Astrocyte (in vitro differentiated cells and primary cell): ENCODE measurements around the gene GRIN2A. TPM values are rescaled to one million over a fixed set of nuclear protein-coding genes. Genes with fewer than 3 reads are reported as not detected.

Experiments used
- DNase-seq: peaks from one replicate; pipeline ENCODE4 v3.0.0-alpha.2; 2010; ENCODE audit warnings: low read depth
- FAIRE-seq: peaks from 2 replicates; lab custom pipeline; 2011; peaks lifted over from hg19 to GRCh38; lab: Jason Lieb, UNC
- H2AFZ ChIP-seq: 2 replicates; pipeline ENCODE4 v1.6.0; 2012; ENCODE audit warnings: low read depth, low read length, inconsistent platforms
- H3K27ac ChIP-seq: 2 replicates; pipeline ENCODE4 v1.5.1; 2011; ENCODE audit warnings: low read depth, low read length, inconsistent platforms
- H3K27me3 ChIP-seq: 2 replicates; pipeline ENCODE4 v1.6.0; 2011; ENCODE audit warnings: low read length, inconsistent platforms; ENCODE audit not compliant: insufficient read depth
- H3K36me3 ChIP-seq: 2 replicates; pipeline ENCODE4 v1.5.1; 2011; ENCODE audit warnings: low read length, inconsistent platforms; ENCODE audit not compliant: insufficient read depth
- H3K4me1 ChIP-seq: 2 replicates; pipeline ENCODE4 v1.5.1; 2011; ENCODE audit warnings: low read length, inconsistent platforms; ENCODE audit not compliant: insufficient read depth
- H3K4me2 ChIP-seq: 2 replicates; pipeline ENCODE4 v1.6.0; 2012; ENCODE audit warnings: low read length, inconsistent platforms
- H3K4me3 ChIP-seq: 2 replicates; pipeline ENCODE4 v1.5.1; 2011; ENCODE audit warnings: low read depth, mild to moderate bottlenecking, low read length, inconsistent platforms; ENCODE audit not compliant: insufficient read depth
- H3K79me2 ChIP-seq: 2 replicates; pipeline ENCODE4 v1.6.0; 2012; ENCODE audit warnings: mild to moderate bottlenecking, low read length, inconsistent platforms; ENCODE audit not compliant: insufficient read depth
- H3K9ac ChIP-seq: 2 replicates; pipeline ENCODE4 v1.6.0; 2012; ENCODE audit warnings: mild to moderate bottlenecking, low read length, inconsistent platforms
- H3K9me3 ChIP-seq: 2 replicates; pipeline ENCODE4 v1.5.1; 2012; ENCODE audit warnings: low read depth, mild to moderate bottlenecking, low read length, inconsistent platforms; ENCODE audit not compliant: insufficient read depth
- H4K20me1 ChIP-seq: 2 replicates; pipeline ENCODE4 v1.6.0; 2012; ENCODE audit warnings: low read length, inconsistent platforms; ENCODE audit not compliant: insufficient read depth
- H3K27ac Mint-ChIP-seq: one replicate; pipeline ENCODE4 v1.8.0; 2021; ENCODE audit warnings: mild to moderate bottlenecking, mixed read lengths; ENCODE audit not compliant: unreplicated experiment
- H3K27me3 Mint-ChIP-seq: one replicate; pipeline ENCODE4 v1.8.0; 2021; ENCODE audit warnings: low read depth, mixed read lengths; ENCODE audit not compliant: unreplicated experiment
- H3K36me3 Mint-ChIP-seq: one replicate; pipeline ENCODE4 v1.8.0; 2021; ENCODE audit warnings: low read depth, mixed read lengths; ENCODE audit not compliant: unreplicated experiment
- H3K4me1 Mint-ChIP-seq: one replicate; pipeline ENCODE4 v1.8.0; 2021; ENCODE audit warnings: low read depth, mixed read lengths; ENCODE audit not compliant: unreplicated experiment
- H3K4me3 Mint-ChIP-seq: one replicate; pipeline ENCODE4 v1.8.0; 2021; ENCODE audit warnings: mild to moderate bottlenecking, moderate library complexity, mixed read lengths; ENCODE audit not compliant: unreplicated experiment
- H3K9me3 Mint-ChIP-seq: one replicate; pipeline ENCODE4 v1.8.0; 2021; ENCODE audit warnings: mild to moderate bottlenecking, mixed read lengths; ENCODE audit not compliant: unreplicated experiment
- EZH2 ChIP-seq: IDR thresholded peaks from 2 replicates; pipeline ENCODE4 v1.6.1; 2012; ENCODE audit warnings: mild to moderate bottlenecking, low read length, inconsistent platforms; ENCODE audit not compliant: insufficient read depth
- total RNA-seq: library from RNA; stranded (reverse); gene quantifications from 2 replicates; pipeline ENCODE4 v1.2.1, GENCODE V29; 2021
- TF ChIP-seq, protein P1 (sequence below): IDR thresholded peaks from 2 replicates; pipeline ENCODE4 v1.5.1; 2011; ENCODE audit warnings: low read depth, mild to moderate bottlenecking, inconsistent platforms, low read length, moderate library complexity; ENCODE audit not compliant: insufficient read depth

Gene GRIN2A
- total RNA-seq, 1 donor from 2014 or later = 0.68 TPM

DNA sequence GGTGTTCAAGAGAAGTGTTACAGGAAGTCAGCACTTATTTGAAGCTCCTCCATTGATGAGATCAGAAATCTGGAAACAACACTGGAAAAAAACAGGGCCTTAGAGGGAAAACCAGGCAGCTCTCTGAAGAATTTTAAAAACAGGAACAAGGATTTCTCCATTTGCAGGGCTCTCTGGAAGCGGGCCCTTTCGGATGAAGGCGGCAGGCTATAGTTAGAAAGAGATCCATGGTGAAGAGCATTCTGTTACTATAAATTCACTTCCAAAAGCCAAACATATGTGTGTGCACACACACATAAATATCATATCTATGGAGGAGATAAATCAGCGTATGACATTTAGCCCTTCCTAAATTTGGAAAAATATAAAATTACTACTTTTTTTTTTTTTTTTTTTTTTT lies 42.6 kb upstream of the GRIN2A start:
- peaks cover 2% of the 10 kb centered on the region for H3K9me3 Mint-ChIP-seq

DNA sequence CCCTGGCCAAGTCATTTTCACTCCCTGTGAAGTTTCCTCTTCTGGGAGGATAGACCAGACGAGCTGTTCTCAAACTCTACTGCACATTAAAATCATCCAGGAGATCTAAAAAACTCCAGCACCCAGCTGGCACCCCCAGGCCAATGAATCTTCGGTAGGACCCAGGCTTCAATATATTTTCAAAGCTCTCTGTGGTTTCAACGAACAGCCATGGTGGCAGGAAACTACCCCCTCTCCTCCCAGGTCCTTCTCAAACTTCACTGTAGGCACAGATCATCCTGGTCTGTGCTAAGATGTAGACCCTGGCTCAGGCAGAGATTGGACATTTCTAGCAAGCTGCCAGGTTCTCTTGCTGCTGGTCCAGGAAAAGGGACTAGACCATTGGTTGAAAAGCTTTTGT lies 38.7 kb upstream of the GRIN2A start:
- Mint-ChIP-seq H3K9me3 (peaks cover 2% of the 10 kb centered on the region), H3K27ac (no peak overlapping the region), H3K27me3 (peaks cover 33% of the 10 kb centered on the region), H3K4me3 (no peak overlapping the region), H3K36me3 (no peaks in the 10 kb centered on the region), H3K4me1 (no peaks in the 10 kb centered on the region)
- no peak for DNase-seq
- TF ChIP-seq, protein P1, sequence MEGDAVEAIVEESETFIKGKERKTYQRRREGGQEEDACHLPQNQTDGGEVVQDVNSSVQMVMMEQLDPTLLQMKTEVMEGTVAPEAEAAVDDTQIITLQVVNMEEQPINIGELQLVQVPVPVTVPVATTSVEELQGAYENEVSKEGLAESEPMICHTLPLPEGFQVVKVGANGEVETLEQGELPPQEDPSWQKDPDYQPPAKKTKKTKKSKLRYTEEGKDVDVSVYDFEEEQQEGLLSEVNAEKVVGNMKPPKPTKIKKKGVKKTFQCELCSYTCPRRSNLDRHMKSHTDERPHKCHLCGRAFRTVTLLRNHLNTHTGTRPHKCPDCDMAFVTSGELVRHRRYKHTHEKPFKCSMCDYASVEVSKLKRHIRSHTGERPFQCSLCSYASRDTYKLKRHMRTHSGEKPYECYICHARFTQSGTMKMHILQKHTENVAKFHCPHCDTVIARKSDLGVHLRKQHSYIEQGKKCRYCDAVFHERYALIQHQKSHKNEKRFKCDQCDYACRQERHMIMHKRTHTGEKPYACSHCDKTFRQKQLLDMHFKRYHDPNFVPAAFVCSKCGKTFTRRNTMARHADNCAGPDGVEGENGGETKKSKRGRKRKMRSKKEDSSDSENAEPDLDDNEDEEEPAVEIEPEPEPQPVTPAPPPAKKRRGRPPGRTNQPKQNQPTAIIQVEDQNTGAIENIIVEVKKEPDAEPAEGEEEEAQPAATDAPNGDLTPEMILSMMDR = no peak
- Histone ChIP-seq H3K4me1 (no peaks in the 10 kb centered on the region), H3K9me3 (no peaks in the 10 kb centered on the region), H3K27me3 (no peaks in the 10 kb centered on the region), H4K20me1 (no peaks in the 10 kb centered on the region), H3K27ac (no peak overlapping the region), H3K4me2 (no peak overlapping the region), H2AFZ (no peak overlapping the region), H3K36me3 (no peaks in the 10 kb centered on the region), H3K79me2 (no peaks in the 10 kb centered on the region), H3K9ac (no peak overlapping the region), H3K4me3 (no peak overlapping the region)
- no peak for FAIRE-seq

More for the DNA sequence above, 42.6 kb upstream of the GRIN2A start:
- Mint-ChIP-seq H3K36me3 (no peaks in the 10 kb centered on the region), H3K27me3 (peaks cover 31% of the 10 kb centered on the region), H3K4me3 (no peak overlapping the region), H3K4me1 (no peaks in the 10 kb centered on the region), H3K27ac (no peak overlapping the region)
- Histone ChIP-seq H3K4me1 (no peaks in the 10 kb centered on the region), H4K20me1 (no peaks in the 10 kb centered on the region), H2AFZ (no peak overlapping the region), H3K4me2 (no peak overlapping the region), H3K4me3 (no peak overlapping the region), H3K9ac (no peak overlapping the region), H3K36me3 (no peaks in the 10 kb centered on the region), H3K27ac (no peak overlapping the region), H3K9me3 (no peaks in the 10 kb centered on the region), H3K79me2 (no peaks in the 10 kb centered on the region), H3K27me3 (peaks cover 2% of the 10 kb centered on the region)
- DNase-seq (no peak), FAIRE-seq (no peak)
- TF ChIP-seq, protein P1 = no peak
- TF ChIP-seq EZH2 = no peak

DNA sequence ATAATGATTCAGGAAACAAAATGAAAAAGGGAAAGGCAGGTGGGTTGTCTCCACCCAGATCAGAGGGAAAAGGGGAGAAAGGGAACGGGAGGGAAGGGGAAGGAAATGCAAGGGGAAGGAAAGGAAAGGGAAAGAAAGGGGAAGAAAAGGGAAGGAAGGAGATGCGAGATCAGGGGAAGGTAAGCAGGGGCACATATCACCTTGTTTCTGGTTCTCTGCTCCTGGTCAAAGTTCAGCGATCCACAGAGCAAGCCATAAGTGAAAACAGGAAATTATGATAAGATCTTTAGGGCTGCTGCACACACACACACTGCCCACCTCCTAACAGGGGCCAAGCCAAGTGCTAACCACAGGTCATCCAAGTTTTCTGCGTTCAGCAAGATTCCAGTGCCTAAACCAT lies 37.5 kb upstream of the GRIN2A start:
- no peaks in the 10 kb centered on the region for H4K20me1 ChIP-seq
- no peaks in the 10 kb centered on the region for H3K9me3 ChIP-seq
- H3K9ac ChIP-seq = no peak overlapping the region
- H3K36me3 Mint-ChIP-seq = no peaks in the 10 kb centered on the region
- H3K27ac ChIP-seq = no peak overlapping the region
- no peak overlapping the region for H3K4me2 ChIP-seq
- TF ChIP-seq, protein P1 = no peak
- TF ChIP-seq EZH2 = no peak
- H3K4me3 Mint-ChIP-seq = no peak overlapping the region
- no peak overlapping the region for H2AFZ ChIP-seq
- H3K36me3 ChIP-seq = no peaks in the 10 kb centered on the region
- FAIRE-seq = no peak
- peaks cover 2% of the 10 kb centered on the region for H3K9me3 Mint-ChIP-seq
- H3K4me1 ChIP-seq = no peaks in the 10 kb centered on the region
- no peak overlapping the region for H3K4me3 ChIP-seq
- H3K27me3 Mint-ChIP-seq = peaks cover 36% of the 10 kb centered on the region
- no peak for DNase-seq
- no peaks in the 10 kb centered on the region for H3K4me1 Mint-ChIP-seq
- H3K27ac Mint-ChIP-seq = no peak overlapping the region
- H3K79me2 ChIP-seq = no peaks in the 10 kb centered on the region
- H3K27me3 ChIP-seq = no peaks in the 10 kb centered on the region
